NCI-H526 treated with DMSO at 0.1 percent for 48 hours (cell line): ENCODE results near the gene ANKS1B.

Experiments used
- DNase-seq: peaks from one replicate; lab custom pipeline; 2025; lab: John Stamatoyannopoulos, UW

ANKS1B gene

DNA sequence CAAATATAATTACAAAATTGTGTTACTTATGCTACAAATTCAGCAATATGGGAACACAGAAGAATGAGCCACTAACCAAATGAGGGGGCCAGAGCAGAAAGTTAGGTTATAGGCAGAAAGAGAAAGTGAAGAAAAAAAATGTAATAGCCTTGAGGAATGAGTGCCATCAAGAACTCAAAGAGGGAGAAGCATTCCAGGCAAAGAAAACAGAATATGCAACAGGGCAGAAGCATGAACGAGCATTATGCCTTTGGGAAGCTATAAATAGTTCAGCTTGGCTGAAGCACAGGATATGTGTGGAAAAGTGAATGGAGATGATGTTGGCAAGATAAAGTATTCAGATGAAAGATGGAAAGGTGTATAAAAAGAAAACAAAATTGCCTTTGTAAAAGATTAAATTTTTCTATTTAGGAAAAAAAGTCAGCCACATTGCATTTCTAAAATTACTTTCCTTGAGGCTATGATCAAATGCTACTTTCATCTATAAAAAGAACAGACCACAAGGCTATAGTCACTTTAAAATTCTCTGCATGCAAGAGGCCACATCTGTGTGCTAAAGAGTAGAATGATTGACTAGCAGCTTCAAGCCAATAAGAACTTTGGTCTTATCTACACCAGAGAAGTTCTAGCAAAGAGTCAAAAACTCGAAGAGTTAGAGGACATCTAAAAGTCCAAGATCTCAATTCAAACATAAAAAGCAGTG lies 530.7 kb downstream of the ANKS1B start:
- DNase-seq = no peak

DNA sequence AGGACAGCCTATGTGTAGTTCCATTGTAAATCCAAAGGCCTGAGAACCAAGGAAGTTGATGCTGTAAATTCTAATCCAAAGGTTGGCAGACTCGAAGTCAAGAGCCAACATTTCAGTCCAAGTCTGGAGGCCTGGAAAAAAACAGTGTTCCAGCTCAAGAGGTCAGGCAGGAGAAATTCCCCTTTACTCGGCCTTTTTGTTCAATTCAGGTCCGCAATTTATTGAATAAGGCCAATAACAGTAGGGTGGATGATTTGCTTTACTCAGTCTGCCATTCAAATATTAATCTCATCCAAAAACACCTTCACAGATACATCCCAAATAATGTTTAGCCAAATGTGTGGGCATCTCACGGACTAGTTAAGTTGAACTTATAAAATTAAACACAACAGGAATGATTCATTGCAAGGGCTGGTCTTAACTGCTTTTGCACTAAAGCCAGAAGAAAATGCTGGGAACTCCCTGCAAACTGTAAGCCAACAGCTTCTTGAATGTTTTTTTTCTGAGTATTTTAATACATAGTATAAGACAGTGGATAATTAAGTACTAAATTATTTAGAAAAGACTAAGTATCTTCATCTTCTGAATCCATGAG lies 534.6 kb downstream of the ANKS1B start:
- DNase-seq = no peak

DNA sequence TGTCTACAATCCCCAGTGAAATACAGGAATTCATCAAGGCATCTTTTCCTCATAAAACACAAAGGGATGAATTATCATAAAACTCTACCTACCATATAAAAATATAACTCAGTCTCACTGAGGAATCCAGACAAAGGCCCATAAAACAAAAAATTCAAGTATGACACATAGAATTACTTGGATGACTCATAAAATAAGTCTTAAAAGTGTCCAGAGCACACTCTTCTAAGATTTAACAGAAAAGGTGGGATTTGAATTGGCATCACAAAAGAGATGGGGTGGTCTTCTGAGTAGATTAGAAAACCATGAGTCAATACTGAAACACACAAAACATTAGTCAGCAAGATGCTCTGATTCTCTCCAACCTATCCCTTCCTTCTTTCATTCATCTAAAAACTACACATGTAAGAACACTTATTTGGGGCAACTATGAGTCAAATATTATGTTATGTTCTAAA lies 539.8 kb downstream of the ANKS1B start:
- no peak for DNase-seq

DNA sequence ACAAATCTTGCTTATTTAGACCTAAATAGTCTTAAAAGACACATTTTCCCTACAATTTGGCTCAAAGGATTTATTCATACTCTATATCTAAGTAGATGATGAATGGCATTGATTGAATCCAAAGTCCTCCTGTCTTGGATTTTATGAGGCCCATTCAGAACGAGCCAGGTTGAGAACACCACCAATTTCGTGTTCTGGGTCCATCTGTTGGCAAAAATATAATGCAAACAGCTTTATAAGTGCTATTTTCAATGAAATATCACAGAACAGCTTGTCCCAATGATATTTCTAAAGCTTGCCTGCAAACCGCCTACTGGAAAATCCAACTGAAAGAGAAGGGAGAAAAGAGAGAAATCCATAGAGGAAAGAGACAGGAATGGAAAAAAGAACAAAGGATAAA lies 542.0 kb downstream of the ANKS1B start:
- no peak for DNase-seq

DNA sequence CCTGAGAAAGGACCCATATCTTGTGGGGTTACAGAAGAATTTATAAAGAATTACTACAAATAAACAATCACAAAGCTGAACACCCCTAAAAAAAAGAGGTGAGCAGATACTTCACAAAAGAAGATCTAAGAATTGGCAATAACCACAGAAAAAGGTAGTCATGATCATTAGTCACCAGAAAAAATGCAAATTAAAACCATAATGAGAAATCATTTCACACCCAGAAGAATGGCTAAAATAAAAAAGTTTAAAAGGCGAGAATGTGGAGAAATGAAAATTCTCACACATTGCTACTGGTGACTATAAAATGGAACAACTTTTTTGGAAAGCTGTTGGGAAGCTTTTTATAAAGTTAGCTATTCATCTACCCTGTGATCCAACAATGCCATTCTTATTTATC lies 545.3 kb downstream of the ANKS1B start:
- no peak for DNase-seq

DNA sequence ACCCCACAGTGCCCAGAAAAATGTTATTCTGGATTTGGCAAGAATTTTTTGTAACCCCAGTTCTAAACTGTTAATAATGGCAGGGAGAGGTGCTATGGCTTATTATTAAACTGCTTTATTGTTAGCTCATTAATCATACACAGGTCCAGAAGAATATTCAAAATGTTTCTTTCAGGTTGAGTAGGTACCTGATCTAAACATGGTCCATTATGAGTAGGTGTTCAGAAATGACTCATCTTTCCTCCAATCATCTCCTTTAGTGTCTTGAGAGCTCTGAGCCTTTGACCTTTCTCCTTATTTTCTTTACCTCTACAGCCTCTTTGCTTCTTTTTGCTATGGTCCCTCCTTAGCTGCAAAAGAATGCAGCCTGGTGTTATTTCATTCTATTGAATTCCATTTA lies 548.2 kb downstream of the ANKS1B start:
- no peak for DNase-seq

DNA sequence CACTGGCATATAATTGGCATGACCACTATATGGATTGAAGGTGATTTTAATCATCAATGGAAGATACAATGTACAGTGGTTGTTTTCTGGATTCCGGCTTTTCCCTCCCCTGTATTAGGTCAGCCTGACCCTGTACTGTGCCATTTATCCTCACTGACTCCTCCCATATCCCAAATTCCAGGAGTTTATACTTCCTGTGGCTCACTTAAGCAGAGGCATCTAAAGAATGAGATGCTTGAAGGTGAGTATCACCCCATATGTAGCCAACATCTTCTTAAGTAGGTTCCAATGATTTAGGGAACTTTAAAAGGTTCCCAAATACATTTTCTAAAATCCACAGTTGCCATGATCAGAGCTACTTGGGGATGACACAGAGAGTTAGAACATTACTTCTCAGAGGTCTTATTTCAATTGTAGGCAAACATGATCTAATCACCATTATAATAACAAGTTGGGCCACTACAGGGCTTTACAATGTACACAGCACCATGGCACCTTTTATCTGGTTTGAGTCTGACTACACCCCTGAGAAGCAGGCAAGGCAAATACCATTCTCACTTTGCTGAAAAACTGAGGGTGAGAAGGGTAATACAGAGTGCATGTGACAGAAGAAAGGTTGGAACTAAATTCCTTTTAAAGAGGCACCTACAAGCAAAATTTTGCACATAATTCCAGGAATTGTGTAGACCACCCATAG lies 549.5 kb downstream of the ANKS1B start:
- DNase-seq = no peak

DNA sequence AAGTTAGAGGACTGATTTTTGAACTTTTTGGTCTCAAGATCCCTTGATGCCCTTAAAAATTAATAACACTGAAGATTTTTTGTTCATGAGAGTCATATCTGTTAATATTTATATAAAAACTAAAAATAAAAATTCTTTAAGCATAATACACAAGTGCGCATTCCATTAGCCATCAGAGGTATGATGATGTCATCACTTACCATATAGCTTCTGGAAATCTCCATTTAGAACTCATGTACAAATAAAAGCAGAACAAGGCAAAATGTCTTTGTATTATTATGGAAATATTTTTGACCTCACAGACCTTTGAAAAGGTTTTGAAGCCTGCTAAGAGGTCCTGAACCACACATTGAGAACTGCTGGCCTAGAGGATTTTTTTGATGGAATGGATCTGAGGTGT lies 551.6 kb downstream of the ANKS1B start:
- DNase-seq = no peak

DNA sequence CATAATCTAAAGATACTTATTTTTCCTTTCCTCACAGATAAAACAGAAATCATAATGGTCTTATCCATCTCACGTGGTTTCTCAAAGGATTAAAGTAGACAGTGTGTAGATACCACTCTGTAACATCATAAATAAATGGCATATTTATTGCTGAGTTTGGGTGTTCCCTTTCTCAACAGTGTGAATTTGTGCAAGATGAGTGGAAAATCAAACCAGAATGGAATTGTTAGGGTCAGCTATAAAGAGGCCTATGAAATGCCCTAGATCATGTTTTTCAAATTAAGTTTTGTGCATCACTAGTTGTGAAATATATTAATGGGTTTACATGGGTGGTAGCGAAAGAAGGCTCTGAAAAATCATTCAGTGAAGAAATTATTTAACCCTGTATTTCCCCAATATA lies 553.5 kb downstream of the ANKS1B start:
- DNase-seq = no peak

DNA sequence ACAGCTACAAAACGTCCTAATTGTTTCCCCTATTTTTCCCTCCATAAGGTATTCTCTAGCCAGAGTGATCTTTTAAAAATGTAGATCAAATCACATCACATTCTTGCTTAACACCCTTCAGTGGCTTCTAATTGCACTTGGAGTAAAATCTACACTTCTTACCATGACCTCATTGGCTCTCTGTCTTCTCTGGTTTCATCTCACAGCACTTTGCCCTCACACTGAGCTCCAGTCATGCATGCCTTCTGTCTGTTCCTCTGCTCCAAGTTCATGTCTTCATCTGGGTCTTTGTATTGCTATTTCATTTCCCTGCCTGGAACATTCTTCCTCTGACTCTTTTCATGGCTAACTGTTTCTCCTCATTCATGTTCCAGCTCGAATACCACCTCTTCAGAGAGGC lies 557.6 kb downstream of the ANKS1B start:
- DNase-seq = no peak

DNA sequence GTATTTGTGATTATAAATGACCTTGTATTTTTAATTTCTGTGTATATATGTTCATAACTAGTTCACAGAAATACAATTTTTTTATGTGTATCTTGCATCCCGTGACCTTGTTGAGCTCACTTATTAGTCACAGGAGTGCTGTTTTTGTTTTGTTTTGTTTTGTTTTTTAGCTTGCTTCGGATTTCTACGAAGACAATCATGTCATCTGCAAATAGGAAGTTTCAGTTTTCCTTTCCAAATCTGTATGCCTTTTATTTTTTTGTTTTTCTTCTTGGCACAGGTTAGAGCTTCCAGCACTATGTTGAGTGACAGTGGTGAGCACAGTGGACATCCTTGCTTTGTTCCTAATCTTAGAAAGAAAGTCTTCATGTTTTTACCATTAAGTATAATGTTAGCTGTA lies 566.4 kb downstream of the ANKS1B start:
- DNase-seq = no peak

DNA sequence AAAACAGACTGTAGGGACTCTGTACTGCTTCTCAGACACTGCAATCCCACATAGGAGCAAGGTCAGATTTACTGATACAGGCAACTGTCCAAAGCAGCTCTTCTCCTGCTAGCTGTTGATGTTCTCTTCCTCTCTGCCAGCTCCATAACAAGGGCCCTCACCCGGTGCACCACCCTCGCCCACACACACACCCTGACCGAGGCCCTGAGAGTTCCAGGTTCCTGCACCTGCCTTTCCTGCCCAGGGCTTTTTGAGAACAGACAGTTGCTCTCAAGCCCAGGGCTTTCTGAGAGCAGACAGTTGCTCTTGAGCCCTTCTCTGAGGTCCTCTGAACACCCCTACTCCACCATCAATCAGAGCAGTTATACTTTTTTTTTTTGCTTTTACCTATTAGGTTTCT lies 571.0 kb downstream of the ANKS1B start:
- no peak for DNase-seq

DNA sequence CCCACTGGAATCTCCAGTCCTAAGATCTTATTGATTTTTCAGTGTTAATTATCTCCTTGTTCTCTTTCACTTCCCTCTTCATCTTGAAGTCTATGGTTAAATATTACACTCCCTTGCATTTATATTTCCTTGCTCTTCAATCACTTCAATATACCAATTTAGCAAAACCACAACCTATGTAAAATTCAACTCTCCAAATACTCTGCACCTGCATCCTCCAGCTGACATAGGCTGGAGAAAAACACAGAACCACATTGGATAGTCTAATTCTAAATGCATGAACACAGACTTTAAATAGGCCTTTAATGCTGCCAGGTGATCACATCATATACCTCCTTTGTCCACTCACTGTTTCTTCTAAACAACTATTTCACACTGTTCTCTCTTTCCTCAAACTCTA lies 591.0 kb downstream of the ANKS1B start:
- DNase-seq = no peak

DNA sequence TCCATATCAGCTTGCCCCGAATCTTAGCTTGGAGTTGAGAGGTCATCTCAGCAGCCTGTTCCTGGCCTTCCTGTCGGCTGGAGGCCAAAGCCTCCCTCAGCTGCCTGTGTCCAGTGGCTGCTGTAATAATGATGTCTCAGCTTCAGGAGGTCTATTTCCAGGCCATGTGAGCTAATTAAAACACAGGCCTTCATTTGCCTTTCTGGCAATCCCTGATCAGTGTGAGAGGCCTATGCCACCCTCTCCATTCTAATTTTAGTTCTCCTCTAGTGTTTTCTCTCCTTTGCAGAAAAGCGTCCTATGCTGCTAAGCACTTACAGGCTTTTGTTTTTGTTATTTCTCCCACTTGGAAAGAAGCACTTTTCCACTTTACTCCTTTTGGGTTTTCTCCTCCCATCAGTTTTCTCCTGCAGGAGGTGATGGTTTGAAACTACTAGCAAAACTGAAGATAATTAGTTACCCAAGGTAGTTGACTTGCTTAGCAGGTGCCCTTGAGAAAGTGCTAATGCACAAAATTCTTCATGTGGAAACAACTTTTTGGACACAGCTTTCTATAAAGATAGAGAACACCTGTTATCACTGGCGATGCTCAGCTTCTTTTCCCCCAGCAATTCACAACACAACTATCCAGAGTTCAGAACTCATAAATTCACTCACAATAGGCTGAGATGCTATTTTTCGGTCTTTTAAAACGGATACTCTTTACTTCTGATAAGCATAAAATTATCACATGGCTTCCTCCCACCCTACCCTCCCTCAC lies 592.5 kb downstream of the ANKS1B start:
- DNase-seq = no peak

DNA sequence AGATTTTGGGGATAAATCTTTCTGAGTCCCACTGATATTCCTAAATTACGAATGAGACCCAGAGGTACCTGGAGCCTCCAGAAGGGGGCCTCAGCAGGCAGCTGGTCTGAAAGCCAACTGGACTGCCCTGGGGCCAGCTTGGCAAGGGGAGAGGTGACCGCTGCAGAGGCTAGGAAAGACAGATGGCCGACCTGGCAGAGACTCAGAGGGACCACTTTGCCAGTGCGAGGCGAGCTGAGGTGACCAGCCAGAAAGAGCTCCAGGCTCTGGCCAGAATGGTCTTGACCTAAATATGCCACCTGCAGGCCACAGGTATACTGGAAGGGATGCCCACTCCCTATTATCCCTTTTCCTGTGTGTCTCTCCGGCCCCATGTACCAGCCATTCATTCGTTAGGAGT lies 594.0 kb downstream of the ANKS1B start:
- no peak for DNase-seq

DNA sequence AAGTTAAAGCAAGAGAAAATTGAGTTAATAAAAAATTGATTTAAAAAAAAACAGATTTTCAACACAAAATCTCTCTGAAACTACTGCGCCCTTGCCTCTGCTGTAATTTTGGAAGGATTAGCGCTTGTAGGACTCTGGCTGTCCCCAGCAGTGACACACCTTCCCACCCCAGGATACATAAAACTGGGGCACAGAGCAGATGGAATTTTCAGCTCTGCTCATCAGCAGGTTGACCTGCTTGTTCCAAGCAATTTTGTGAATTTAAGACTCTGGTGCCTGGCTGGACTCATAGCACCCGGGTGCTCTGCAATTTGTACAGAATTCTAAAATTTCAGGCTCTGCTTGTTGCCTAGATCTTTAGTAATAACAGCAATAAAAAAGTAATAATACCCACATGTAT lies 595.0 kb downstream of the ANKS1B start:
- DNase-seq = no peak

DNA sequence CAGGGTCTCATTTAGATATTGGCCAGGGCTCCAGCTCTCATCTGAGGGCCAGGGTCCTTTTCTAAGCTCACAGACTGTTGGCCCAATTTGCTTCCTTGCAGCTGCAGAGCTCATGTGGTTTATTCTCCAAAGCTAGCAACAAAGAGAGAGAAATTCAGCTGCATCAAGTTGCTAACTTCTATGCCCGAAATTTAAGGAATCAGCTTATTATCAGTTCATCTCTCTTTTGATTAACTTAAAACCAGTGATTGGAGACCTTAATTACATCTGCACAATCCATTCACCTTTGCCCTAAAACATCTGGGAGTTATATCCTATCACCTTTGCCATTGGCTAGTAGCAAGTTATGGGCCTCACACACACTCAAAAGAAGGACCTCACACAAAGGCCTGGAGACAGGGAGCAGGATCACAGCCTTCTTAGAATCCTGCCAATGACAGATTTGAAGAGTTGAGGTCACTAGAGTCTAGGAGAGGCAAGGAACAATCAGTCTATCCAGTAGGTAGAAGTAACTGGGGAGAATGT lies 596.0 kb downstream of the ANKS1B start:
- no peak for DNase-seq

DNA sequence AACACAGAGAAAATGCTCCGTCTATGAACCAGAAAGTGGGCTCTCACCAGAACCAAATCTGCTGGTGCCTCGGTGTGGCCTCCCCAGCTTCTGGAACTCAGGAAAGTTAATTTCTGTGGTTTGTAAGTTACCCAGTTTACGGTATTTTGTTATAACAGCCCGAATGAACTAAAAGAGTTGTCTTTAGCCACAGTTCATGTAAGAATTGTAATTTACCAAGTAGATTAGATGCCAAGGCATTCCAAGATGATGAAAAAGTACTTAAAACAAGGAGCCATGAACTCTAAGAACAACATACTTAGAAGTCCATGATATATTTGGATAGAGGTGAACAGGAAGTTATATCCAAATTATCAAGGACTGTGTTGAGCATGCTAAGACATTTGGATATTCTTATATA lies 597.1 kb downstream of the ANKS1B start:
- DNase-seq = no peak

DNA sequence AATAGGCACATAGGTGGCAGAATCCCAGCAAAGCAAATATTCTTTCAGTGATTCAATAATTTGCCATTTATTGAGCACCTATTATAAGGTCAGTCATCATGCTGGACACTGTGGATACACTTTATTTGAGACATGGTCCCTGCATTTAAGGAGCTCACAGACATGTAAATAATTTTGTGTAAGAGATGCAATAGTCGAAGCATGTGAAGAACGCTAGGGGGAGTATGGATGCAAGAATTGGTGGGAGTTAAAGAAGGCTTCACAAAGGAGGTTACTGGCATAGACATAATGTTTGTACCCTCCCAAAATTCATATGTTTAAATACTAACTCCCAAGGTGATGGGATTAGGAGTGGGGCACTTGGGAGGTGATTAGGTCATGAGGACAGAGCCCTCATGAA lies 597.8 kb downstream of the ANKS1B start:
- DNase-seq = peak; percentile 49

DNA sequence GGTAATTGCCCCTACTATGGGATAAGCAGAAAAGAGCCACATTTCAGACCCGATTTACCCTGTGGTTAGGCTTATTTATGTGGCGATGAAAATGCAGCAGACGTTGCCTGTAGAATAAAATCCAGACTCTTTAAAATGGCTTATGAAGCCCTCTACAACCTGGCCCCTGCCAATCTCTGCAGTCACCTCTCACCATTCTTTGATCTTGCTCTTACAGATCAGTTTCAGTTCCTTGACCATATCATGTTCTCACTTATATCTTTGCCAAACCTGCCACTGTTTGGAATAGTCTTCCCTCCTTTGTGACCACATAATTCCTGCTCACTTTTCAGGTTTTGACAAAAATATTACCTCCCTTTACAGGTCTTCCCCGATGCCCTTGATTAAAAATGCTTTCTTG lies 601.5 kb downstream of the ANKS1B start:
- DNase-seq = no peak

DNA sequence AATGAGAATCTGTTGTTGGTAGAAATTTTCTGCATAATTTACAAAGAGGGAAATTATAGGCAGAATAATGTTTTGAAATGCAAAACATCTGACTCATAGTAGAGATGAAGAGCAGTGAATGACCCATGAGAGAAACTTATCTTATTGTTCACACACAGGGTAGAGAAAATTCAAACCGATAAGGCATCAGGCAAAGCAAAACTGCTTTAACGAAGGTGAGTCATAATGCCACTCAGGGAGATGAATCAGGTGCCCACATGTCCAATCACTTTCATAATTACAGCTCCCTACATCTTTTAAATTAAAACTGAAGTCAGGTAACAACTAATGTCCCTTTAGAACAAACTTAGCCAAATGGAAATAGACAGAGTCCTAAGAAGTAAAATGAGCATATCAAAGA lies 602.7 kb downstream of the ANKS1B start:
- peak; percentile 18 for DNase-seq

DNA sequence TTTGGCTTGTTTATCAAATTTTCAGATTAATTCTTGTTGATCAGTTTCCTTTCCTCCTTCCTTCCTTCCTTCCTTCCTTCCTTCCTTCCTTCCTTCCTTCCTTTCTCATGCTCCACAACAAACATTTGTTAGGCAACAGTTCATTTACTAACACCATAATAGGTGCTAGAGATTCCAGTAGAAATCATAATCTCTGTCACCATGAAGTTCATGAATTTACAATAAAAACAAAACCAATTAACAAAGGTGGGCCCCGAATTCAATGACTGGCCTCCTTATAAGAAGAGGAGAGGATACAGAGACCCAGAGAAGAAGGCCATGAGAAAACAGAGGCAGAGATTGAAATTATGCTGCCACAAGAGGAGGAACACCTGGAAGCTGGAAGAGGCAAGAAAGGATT lies 604.0 kb downstream of the ANKS1B start:
- DNase-seq = no peak

DNA sequence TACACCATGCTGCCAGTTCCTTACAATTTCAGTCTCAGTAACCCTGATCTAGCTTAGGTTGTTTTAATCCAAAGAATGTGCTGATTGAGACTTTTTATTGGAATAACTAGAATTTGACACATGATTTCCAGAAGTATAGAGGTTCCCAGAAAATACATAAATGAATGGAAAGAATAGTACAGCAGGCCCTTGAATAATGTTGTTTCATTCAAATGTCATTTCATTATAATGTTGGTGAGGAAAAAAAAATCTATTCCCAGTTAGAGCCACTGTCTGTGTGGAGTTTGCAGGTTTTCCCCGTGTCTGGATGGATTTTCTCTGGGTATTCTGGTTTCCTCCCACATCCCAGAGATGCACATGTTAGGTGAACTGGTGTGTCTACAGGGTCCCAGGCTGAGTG lies 610.7 kb downstream of the ANKS1B start:
- DNase-seq = no peak
